Measurements from ENCODE around the gene LRRC3.
A peak's percentile ranks its signal among the peaks of the same experiment; 100 is the strongest.

Gene LRRC3

GRCh38 chr21:44405948-44406872, 49.1 kb upstream of the LRRC3 start (continued):
- TF ChIP-seq, protein P1, sequence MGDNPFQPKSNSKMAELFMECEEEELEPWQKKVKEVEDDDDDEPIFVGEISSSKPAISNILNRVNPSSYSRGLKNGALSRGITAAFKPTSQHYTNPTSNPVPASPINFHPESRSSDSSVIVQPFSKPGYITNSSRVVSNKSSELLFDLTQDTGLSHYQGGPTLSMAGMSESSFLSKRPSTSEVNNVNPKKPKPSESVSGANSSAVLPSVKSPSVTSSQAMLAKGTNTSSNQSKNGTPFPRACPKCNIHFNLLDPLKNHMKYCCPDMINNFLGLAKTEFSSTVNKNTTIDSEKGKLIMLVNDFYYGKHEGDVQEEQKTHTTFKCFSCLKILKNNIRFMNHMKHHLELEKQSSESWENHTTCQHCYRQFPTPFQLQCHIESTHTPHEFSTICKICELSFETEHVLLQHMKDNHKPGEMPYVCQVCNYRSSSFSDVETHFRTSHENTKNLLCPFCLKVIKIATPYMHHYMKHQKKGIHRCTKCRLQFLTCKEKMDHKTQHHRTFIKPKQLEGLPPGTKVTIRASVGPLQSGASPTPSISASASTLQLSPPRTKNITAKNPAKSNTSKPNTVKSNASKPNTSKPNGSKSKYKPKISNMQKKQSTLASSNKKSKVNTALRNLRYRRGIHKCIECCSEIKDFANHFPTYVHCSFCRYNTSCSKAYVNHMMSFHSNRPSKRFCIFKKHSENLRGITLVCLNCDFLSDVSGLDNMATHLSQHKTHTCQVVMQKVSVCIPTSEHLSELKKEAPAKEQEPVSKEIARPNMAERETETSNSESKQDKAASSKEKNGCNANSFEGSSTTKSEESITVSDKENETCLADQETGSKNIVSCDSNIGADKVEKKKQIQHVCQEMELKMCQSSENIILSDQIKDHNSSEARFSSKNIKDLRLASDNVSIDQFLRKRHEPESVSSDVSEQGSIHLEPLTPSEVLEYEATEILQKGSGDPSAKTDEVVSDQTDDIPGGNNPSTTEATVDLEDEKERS (tag by site-specific recombination; IDR thresholded peaks at IDR 0.05), result peak; percentile 58; the same call in 1 of the 2 replicates
- TF ChIP-seq ZNF311 (tag by site-specific recombination; IDR thresholded peaks at IDR 0.05; ENCODE audit: borderline replicate concordance) (no peak), ZNF341 (tag by site-specific recombination; IDR thresholded peaks at IDR 0.05; ENCODE audit: low read depth) (0 out of 2 replicates have a peak, but pooled peaks have one; percentile 19)

GRCh38 chr21:44406953-44407352, 48.4 kb upstream of the LRRC3 start:
- TF ChIP-seq ZIC2 (tag by site-specific recombination; IDR thresholded peaks at IDR 0.05), result no peak
- no peak for TF ChIP-seq ZNF48 (tag by site-specific recombination; IDR thresholded peaks at IDR 0.05)
- no peak for TF ChIP-seq ZEB2 (tag by site-specific recombination; IDR thresholded peaks at IDR 0.05)
- TF ChIP-seq ZNF561 (tag by site-specific recombination; IDR thresholded peaks at IDR 0.05; ENCODE audit: borderline replicate concordance), result no peak
- TF ChIP-seq ZFP69B (tag by site-specific recombination; IDR thresholded peaks at IDR 0.05), result no peak
- TF ChIP-seq SCRT2 (tag by site-specific recombination; IDR thresholded peaks at IDR 0.05), result no peak
- TF ChIP-seq, protein P2, sequence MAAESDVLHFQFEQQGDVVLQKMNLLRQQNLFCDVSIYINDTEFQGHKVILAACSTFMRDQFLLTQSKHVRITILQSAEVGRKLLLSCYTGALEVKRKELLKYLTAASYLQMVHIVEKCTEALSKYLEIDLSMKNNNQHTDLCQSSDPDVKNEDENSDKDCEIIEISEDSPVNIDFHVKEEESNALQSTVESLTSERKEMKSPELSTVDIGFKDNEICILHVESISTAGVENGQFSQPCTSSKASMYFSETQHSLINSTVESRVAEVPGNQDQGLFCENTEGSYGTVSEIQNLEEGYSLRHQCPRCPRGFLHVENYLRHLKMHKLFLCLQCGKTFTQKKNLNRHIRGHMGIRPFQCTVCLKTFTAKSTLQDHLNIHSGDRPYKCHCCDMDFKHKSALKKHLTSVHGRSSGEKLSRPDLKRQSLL (tag by site-specific recombination; IDR thresholded peaks at IDR 0.05), result no peak
- no peak for TF ChIP-seq KLF9 (tag by site-specific recombination; IDR thresholded peaks at IDR 0.05; ENCODE audit: low read depth)
- no peak for TF ChIP-seq ZBTB44 (tag by site-specific recombination; IDR thresholded peaks at IDR 0.05)
- TF ChIP-seq, protein P3, sequence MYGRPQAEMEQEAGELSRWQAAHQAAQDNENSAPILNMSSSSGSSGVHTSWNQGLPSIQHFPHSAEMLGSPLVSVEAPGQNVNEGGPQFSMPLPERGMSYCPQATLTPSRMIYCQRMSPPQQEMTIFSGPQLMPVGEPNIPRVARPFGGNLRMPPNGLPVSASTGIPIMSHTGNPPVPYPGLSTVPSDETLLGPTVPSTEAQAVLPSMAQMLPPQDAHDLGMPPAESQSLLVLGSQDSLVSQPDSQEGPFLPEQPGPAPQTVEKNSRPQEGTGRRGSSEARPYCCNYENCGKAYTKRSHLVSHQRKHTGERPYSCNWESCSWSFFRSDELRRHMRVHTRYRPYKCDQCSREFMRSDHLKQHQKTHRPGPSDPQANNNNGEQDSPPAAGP (tag by site-specific recombination; IDR thresholded peaks at IDR 0.05), result no peak; the same call in 1 of the 2 replicates
- no peak for TF ChIP-seq OSR2 (tag by site-specific recombination; IDR thresholded peaks at IDR 0.05)
- no peak for TF ChIP-seq ZNF169 (tag by site-specific recombination; IDR thresholded peaks at IDR 0.05)
- no peak for TF ChIP-seq ZNF423 (tag by site-specific recombination; IDR thresholded peaks at IDR 0.05)
- TF ChIP-seq ZSCAN16 (tag by site-specific recombination; IDR thresholded peaks at IDR 0.05), result no peak
- TF ChIP-seq, protein P4, sequence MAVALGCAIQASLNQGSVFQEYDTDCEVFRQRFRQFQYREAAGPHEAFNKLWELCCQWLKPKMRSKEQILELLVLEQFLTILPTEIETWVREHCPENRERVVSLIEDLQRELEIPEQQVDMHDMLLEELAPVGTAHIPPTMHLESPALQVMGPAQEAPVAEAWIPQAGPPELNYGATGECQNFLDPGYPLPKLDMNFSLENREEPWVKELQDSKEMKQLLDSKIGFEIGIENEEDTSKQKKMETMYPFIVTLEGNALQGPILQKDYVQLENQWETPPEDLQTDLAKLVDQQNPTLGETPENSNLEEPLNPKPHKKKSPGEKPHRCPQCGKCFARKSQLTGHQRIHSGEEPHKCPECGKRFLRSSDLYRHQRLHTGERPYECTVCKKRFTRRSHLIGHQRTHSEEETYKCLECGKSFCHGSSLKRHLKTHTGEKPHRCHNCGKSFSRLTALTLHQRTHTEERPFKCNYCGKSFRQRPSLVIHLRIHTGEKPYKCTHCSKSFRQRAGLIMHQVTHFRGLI (tag by site-specific recombination; IDR thresholded peaks at IDR 0.05), result no peak
- no peak for TF ChIP-seq ZNF639 (tag by site-specific recombination; IDR thresholded peaks at IDR 0.05)
- no peak for TF ChIP-seq ZNF544 (tag by site-specific recombination; IDR thresholded peaks at IDR 0.05)
- Histone ChIP-seq H3K36me3 (ENCODE audit: control insufficient read depth in 2 of 2, insufficient read depth in 1 of 2, low read length in 2 of 2) (no peaks in the 10 kb centered on the region), H3K9me3 (ENCODE audit: control insufficient read depth, insufficient read depth, low read depth, low read length) (no peaks in the 10 kb centered on the region), H3K27ac (ENCODE audit: extremely low read depth, low read depth, low read length) (no peak overlapping the region), H3K4me1 (ENCODE audit: control insufficient read depth, insufficient read depth, low read length) (no peaks in the 10 kb centered on the region), H3K4me3 (ENCODE audit: low read depth, low read length) (no peak overlapping the region)
- ChIA-PET CTCF (no interaction called here), POLR2A (no interaction called here)

All from HEK293 (cell line).